Measurements from ENCODE around the gene RFTN1.

Gene RFTN1

GRCh38 chr3:16328124-16328523 lies 185.4 kb downstream of the RFTN1 start:
- Histone ChIP-seq H3K4me3 (ENCODE audit: low read length) (no peak overlapping the region), H3K4me2 (ENCODE audit: low read length) (no peak overlapping the region), H3K56ac (ENCODE audit: low read length) (no peak overlapping the region), H3K9ac (ENCODE audit: low read length) (no peak overlapping the region), H4K5ac (ENCODE audit: low read length) (no peak overlapping the region), H3K23ac (ENCODE audit: low read length) (no peak overlapping the region), H3K4ac (ENCODE audit: low read depth, low read length) (no peak overlapping the region), H3K18ac (ENCODE audit: low read length) (no peak overlapping the region), H2AK5ac (ENCODE audit: low read length) (no peak overlapping the region), H3K79me1 (ENCODE audit: low read length) (no peaks in the 10 kb centered on the region), H2BK15ac (replicated peaks; ENCODE audit: low read depth) (no peak overlapping the region), H2BK120ac (ENCODE audit: low read depth, low read length) (no peak overlapping the region), H3K27ac (ENCODE audit: low read depth, low read length) (no peak overlapping the region), H3K27me3 (ENCODE audit: insufficient read depth, low read length, poor library complexity) (no peaks in the 10 kb centered on the region), H2BK5ac (ENCODE audit: low read length) (no peak overlapping the region), H4K8ac (ENCODE audit: low read depth, low read length) (no peak overlapping the region), H3K4me1 (ENCODE audit: control insufficient read depth, low read depth, low read length) (peaks cover 2% of the 10 kb centered on the region), H3K36me3 (ENCODE audit: control insufficient read depth, insufficient read depth, low read length) (no peaks in the 10 kb centered on the region), H3K79me2 (ENCODE audit: control insufficient read depth, insufficient read depth, low read length) (no peaks in the 10 kb centered on the region)
- no peak for DNase-seq
- no CpG with 5 or more reads among the region's 6 CpGs for WGBS (ENCODE audit: extremely low coverage, insufficient coverage, low lambda C conversion rate)

GRCh38 chr3:16326724-16327349 lies 186.7 kb downstream of the RFTN1 start:
- Histone ChIP-seq H3K4me3 (ENCODE audit: low read length) (no peak overlapping the region), H3K4ac (ENCODE audit: low read depth, low read length) (no peak overlapping the region), H4K5ac (ENCODE audit: low read length) (no peak overlapping the region), H3K27ac (ENCODE audit: low read depth, low read length) (no peak overlapping the region), H2AK5ac (ENCODE audit: low read length) (no peak overlapping the region), H3K79me2 (ENCODE audit: control insufficient read depth, insufficient read depth, low read length) (no peaks in the 10 kb centered on the region), H3K9ac (ENCODE audit: low read length) (no peak overlapping the region), H2BK15ac (replicated peaks; ENCODE audit: low read depth) (no peak overlapping the region), H3K23ac (ENCODE audit: low read length) (no peak overlapping the region), H3K27me3 (ENCODE audit: insufficient read depth, low read length, poor library complexity) (no peaks in the 10 kb centered on the region), H3K4me2 (ENCODE audit: low read length) (no peak overlapping the region), H4K8ac (ENCODE audit: low read depth, low read length) (no peak overlapping the region), H3K4me1 (ENCODE audit: control insufficient read depth, low read depth, low read length) (peaks cover 2% of the 10 kb centered on the region), H3K56ac (ENCODE audit: low read length) (peak overlapping the region; percentile 7), H2BK120ac (ENCODE audit: low read depth, low read length) (no peak overlapping the region), H3K79me1 (ENCODE audit: low read length) (no peaks in the 10 kb centered on the region), H3K36me3 (ENCODE audit: control insufficient read depth, insufficient read depth, low read length) (no peaks in the 10 kb centered on the region), H2BK5ac (ENCODE audit: low read length) (no peak overlapping the region), H3K18ac (ENCODE audit: low read length) (no peak overlapping the region)
- no peak for DNase-seq
- no CpG with 5 or more reads among the region's 15 CpGs for WGBS (ENCODE audit: extremely low coverage, insufficient coverage, low lambda C conversion rate)

GRCh38 chr3:16325850-16326249 lies 187.6 kb downstream of the RFTN1 start:
- Histone ChIP-seq H3K9ac (ENCODE audit: low read length) (no peak overlapping the region), H2BK120ac (ENCODE audit: low read depth, low read length) (no peak overlapping the region)

GRCh38 chr3:16323737-16324136 lies 189.8 kb downstream of the RFTN1 start:
- Histone ChIP-seq H3K4me3 (ENCODE audit: low read length) (no peak overlapping the region), H4K5ac (ENCODE audit: low read length) (no peak overlapping the region), H3K79me1 (ENCODE audit: low read length) (no peaks in the 10 kb centered on the region), H2BK120ac (ENCODE audit: low read depth, low read length) (no peak overlapping the region), H3K27ac (ENCODE audit: low read depth, low read length) (no peak overlapping the region), H3K36me3 (ENCODE audit: control insufficient read depth, insufficient read depth, low read length) (no peaks in the 10 kb centered on the region), H3K4me2 (ENCODE audit: low read length) (no peak overlapping the region), H3K18ac (ENCODE audit: low read length) (no peak overlapping the region), H4K8ac (ENCODE audit: low read depth, low read length) (no peak overlapping the region), H3K4me1 (ENCODE audit: control insufficient read depth, low read depth, low read length) (no peaks in the 10 kb centered on the region), H2AK5ac (ENCODE audit: low read length) (no peak overlapping the region), H2BK5ac (ENCODE audit: low read length) (no peak overlapping the region), H3K27me3 (ENCODE audit: insufficient read depth, low read length, poor library complexity) (no peaks in the 10 kb centered on the region), H2BK15ac (replicated peaks; ENCODE audit: low read depth) (no peak overlapping the region), H3K4ac (ENCODE audit: low read depth, low read length) (no peak overlapping the region), H3K9ac (ENCODE audit: low read length) (no peak overlapping the region), H3K79me2 (ENCODE audit: control insufficient read depth, insufficient read depth, low read length) (no peaks in the 10 kb centered on the region), H3K56ac (ENCODE audit: low read length) (no peak overlapping the region), H3K23ac (ENCODE audit: low read length) (no peak overlapping the region)
- no CpG with 5 or more reads among the region's 4 CpGs for WGBS (ENCODE audit: extremely low coverage, insufficient coverage, low lambda C conversion rate)
- no peak for DNase-seq

More at GRCh38 chr3:16325850-16326249, 187.6 kb downstream of the RFTN1 start:
- Histone ChIP-seq H2BK15ac (replicated peaks; ENCODE audit: low read depth) (no peak overlapping the region), H2BK5ac (ENCODE audit: low read length) (no peak overlapping the region), H3K4me2 (ENCODE audit: low read length) (no peak overlapping the region), H3K79me2 (ENCODE audit: control insufficient read depth, insufficient read depth, low read length) (no peaks in the 10 kb centered on the region), H4K5ac (ENCODE audit: low read length) (no peak overlapping the region), H3K4me1 (ENCODE audit: control insufficient read depth, low read depth, low read length) (peaks cover 2% of the 10 kb centered on the region), H4K8ac (ENCODE audit: low read depth, low read length) (no peak overlapping the region), H3K23ac (ENCODE audit: low read length) (no peak overlapping the region), H3K27ac (ENCODE audit: low read depth, low read length) (no peak overlapping the region), H3K18ac (ENCODE audit: low read length) (no peak overlapping the region), H3K56ac (ENCODE audit: low read length) (no peak overlapping the region), H3K36me3 (ENCODE audit: control insufficient read depth, insufficient read depth, low read length) (no peaks in the 10 kb centered on the region), H3K4ac (ENCODE audit: low read depth, low read length) (no peak overlapping the region), H3K79me1 (ENCODE audit: low read length) (no peaks in the 10 kb centered on the region), H3K4me3 (ENCODE audit: low read length) (no peak overlapping the region), H3K27me3 (ENCODE audit: insufficient read depth, low read length, poor library complexity) (no peaks in the 10 kb centered on the region), H2AK5ac (ENCODE audit: low read length) (no peak overlapping the region)
- DNase-seq, result no peak
- WGBS (ENCODE audit: extremely low coverage, insufficient coverage, low lambda C conversion rate), result no CpG with 5 or more reads among the region's 4 CpGs

- DNase-seq, result no peak
- Histone ChIP-seq H3K79me1 (ENCODE audit: low read length) (no peaks in the 10 kb centered on the region), H3K36me3 (ENCODE audit: control insufficient read depth, insufficient read depth, low read length) (no peaks in the 10 kb centered on the region), H3K4me1 (ENCODE audit: control insufficient read depth, low read depth, low read length) (no peaks in the 10 kb centered on the region), H3K23ac (ENCODE audit: low read length) (no peak overlapping the region), H3K9ac (ENCODE audit: low read length) (no peak overlapping the region), H3K4ac (ENCODE audit: low read depth, low read length) (no peak overlapping the region), H3K18ac (ENCODE audit: low read length) (no peak overlapping the region), H3K27ac (ENCODE audit: low read depth, low read length) (no peak overlapping the region), H4K8ac (ENCODE audit: low read depth, low read length) (no peak overlapping the region), H2BK15ac (replicated peaks; ENCODE audit: low read depth) (no peak overlapping the region), H3K4me3 (ENCODE audit: low read length) (no peak overlapping the region), H2BK120ac (ENCODE audit: low read depth, low read length) (no peak overlapping the region), H2AK5ac (ENCODE audit: low read length) (no peak overlapping the region), H3K4me2 (ENCODE audit: low read length) (no peak overlapping the region), H3K56ac (ENCODE audit: low read length) (no peak overlapping the region), H3K27me3 (ENCODE audit: insufficient read depth, low read length, poor library complexity) (no peaks in the 10 kb centered on the region), H3K79me2 (ENCODE audit: control insufficient read depth, insufficient read depth, low read length) (no peaks in the 10 kb centered on the region), H4K5ac (ENCODE audit: low read length) (no peak overlapping the region), H2BK5ac (ENCODE audit: low read length) (no peak overlapping the region)
- no CpG with 5 or more reads among the region's 5 CpGs for WGBS (ENCODE audit: extremely low coverage, insufficient coverage, low lambda C conversion rate)
Observed at GRCh38 chr3:16322189-16322588, 191.3 kb downstream of the RFTN1 start.

- Histone ChIP-seq H3K4ac (ENCODE audit: low read depth, low read length) (no peak overlapping the region), H3K4me1 (ENCODE audit: control insufficient read depth, low read depth, low read length) (no peaks in the 10 kb centered on the region), H2BK15ac (replicated peaks; ENCODE audit: low read depth) (no peak overlapping the region), H2AK5ac (ENCODE audit: low read length) (no peak overlapping the region), H3K27ac (ENCODE audit: low read depth, low read length) (no peak overlapping the region), H3K56ac (ENCODE audit: low read length) (no peak overlapping the region), H2BK5ac (ENCODE audit: low read length) (no peak overlapping the region), H2BK120ac (ENCODE audit: low read depth, low read length) (no peak overlapping the region), H3K79me2 (ENCODE audit: control insufficient read depth, insufficient read depth, low read length) (no peaks in the 10 kb centered on the region), H4K8ac (ENCODE audit: low read depth, low read length) (no peak overlapping the region), H3K4me2 (ENCODE audit: low read length) (no peak overlapping the region), H3K18ac (ENCODE audit: low read length) (no peak overlapping the region), H3K9ac (ENCODE audit: low read length) (no peak overlapping the region), H4K5ac (ENCODE audit: low read length) (no peak overlapping the region), H3K23ac (ENCODE audit: low read length) (no peak overlapping the region), H3K36me3 (ENCODE audit: control insufficient read depth, insufficient read depth, low read length) (no peaks in the 10 kb centered on the region), H3K4me3 (ENCODE audit: low read length) (no peak overlapping the region), H3K27me3 (ENCODE audit: insufficient read depth, low read length, poor library complexity) (no peaks in the 10 kb centered on the region), H3K79me1 (ENCODE audit: low read length) (no peaks in the 10 kb centered on the region)
- no CpG with 5 or more reads among the region's 3 CpGs for WGBS (ENCODE audit: extremely low coverage, insufficient coverage, low lambda C conversion rate)
- no peak for DNase-seq
Observed at GRCh38 chr3:16320711-16321110, 192.8 kb downstream of the RFTN1 start.
